Liver (tissue), 3 donors: ENCODE data around the gene NEMF.

Source experiments
- EGR1 ChIP-seq, 2 donors: IDR thresholded peaks; 2 replicates each; pipeline ENCODE4 v1.6.1; 2016 to 2018; ENCODE audit warnings: antibody characterized with exemption in 2 of 2, low read depth in 2 of 2
- HNF4A ChIP-seq, 2 donors: conservative IDR thresholded peaks; 2 replicates each; pipeline ENCODE4 v1.6.1; 2016; ENCODE audit warnings: antibody characterized with exemption in 2 of 2, mild to moderate bottlenecking in 2 of 2
- NR2F2 ChIP-seq: IDR thresholded peaks from 2 replicates; pipeline ENCODE4 v1.6.1; 2016; ENCODE audit warnings: antibody characterized with exemption
- TAF1 ChIP-seq: conservative IDR thresholded peaks from 2 replicates; pipeline ENCODE4 v1.6.1; 2016; ENCODE audit warnings: antibody characterized with exemption, mild to moderate bottlenecking
- TF ChIP-seq, protein P1 (sequence below): fragments of 150-350 bp; IDR thresholded peaks from 2 replicates; pipeline ENCODE4 v1.5.1; 2017; ENCODE audit warnings: improper control_type of control experiment, low read depth, low read length; ENCODE audit not compliant: missing input control
- TF ChIP-seq, protein P2 (sequence below): IDR thresholded peaks from 2 replicates; pipeline ENCODE4 v1.6.1; 2016; ENCODE audit warnings: antibody characterized with exemption
- TF ChIP-seq, protein P3 (sequence below): IDR thresholded peaks from 2 replicates; pipeline ENCODE4 v1.6.1; 2016; ENCODE audit warnings: antibody characterized with exemption, mild to moderate bottlenecking
- donor health status: healthy.
- donor health status: healthy.

DNA sequence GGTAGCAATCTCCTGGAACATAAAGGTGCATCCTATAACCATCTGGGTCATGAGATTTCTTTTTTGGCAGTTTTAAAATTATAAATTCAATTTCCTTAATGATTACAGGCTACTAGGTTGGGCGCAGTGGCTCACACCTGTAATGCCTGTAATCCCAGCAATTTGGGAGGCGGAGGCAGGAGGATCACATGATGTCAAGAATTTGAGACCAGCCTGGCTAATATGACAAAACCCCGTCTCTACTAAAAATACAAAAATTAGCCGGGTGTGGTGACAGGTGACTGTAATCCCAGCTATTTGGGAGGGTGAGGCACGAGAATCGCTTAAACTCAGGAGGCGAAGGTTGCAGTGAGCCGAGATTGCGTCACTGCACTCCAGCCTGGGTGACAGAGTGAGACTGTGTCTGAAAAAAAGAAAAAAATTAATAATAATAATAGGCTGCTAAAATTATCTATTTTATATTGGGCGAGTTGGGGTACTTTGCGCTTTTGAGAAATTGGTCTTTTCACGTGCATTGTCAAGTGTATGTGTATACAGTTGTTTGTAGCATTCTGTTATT lies 23.1 kb upstream of the NEMF start:
- TF ChIP-seq, protein P1, sequence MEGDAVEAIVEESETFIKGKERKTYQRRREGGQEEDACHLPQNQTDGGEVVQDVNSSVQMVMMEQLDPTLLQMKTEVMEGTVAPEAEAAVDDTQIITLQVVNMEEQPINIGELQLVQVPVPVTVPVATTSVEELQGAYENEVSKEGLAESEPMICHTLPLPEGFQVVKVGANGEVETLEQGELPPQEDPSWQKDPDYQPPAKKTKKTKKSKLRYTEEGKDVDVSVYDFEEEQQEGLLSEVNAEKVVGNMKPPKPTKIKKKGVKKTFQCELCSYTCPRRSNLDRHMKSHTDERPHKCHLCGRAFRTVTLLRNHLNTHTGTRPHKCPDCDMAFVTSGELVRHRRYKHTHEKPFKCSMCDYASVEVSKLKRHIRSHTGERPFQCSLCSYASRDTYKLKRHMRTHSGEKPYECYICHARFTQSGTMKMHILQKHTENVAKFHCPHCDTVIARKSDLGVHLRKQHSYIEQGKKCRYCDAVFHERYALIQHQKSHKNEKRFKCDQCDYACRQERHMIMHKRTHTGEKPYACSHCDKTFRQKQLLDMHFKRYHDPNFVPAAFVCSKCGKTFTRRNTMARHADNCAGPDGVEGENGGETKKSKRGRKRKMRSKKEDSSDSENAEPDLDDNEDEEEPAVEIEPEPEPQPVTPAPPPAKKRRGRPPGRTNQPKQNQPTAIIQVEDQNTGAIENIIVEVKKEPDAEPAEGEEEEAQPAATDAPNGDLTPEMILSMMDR: no peak
- no peak for TF ChIP-seq NR2F2
- TF ChIP-seq, protein P2, sequence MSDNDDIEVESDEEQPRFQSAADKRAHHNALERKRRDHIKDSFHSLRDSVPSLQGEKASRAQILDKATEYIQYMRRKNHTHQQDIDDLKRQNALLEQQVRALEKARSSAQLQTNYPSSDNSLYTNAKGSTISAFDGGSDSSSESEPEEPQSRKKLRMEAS: no peak
- no peak for TF ChIP-seq TAF1
- TF ChIP-seq, protein P3, sequence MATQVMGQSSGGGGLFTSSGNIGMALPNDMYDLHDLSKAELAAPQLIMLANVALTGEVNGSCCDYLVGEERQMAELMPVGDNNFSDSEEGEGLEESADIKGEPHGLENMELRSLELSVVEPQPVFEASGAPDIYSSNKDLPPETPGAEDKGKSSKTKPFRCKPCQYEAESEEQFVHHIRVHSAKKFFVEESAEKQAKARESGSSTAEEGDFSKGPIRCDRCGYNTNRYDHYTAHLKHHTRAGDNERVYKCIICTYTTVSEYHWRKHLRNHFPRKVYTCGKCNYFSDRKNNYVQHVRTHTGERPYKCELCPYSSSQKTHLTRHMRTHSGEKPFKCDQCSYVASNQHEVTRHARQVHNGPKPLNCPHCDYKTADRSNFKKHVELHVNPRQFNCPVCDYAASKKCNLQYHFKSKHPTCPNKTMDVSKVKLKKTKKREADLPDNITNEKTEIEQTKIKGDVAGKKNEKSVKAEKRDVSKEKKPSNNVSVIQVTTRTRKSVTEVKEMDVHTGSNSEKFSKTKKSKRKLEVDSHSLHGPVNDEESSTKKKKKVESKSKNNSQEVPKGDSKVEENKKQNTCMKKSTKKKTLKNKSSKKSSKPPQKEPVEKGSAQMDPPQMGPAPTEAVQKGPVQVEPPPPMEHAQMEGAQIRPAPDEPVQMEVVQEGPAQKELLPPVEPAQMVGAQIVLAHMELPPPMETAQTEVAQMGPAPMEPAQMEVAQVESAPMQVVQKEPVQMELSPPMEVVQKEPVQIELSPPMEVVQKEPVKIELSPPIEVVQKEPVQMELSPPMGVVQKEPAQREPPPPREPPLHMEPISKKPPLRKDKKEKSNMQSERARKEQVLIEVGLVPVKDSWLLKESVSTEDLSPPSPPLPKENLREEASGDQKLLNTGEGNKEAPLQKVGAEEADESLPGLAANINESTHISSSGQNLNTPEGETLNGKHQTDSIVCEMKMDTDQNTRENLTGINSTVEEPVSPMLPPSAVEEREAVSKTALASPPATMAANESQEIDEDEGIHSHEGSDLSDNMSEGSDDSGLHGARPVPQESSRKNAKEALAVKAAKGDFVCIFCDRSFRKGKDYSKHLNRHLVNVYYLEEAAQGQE: no peak
- TF ChIP-seq HNF4A (conservative IDR thresholded peaks at IDR 0.05): peak in 1 of 2 donors; percentile 33
- TF ChIP-seq EGR1 (IDR thresholded peaks at IDR 0.05; ENCODE audit: low read depth in 2 of 2): no peak
